ENCODE measurements around the gene BUD13.

Gene BUD13

DNA sequence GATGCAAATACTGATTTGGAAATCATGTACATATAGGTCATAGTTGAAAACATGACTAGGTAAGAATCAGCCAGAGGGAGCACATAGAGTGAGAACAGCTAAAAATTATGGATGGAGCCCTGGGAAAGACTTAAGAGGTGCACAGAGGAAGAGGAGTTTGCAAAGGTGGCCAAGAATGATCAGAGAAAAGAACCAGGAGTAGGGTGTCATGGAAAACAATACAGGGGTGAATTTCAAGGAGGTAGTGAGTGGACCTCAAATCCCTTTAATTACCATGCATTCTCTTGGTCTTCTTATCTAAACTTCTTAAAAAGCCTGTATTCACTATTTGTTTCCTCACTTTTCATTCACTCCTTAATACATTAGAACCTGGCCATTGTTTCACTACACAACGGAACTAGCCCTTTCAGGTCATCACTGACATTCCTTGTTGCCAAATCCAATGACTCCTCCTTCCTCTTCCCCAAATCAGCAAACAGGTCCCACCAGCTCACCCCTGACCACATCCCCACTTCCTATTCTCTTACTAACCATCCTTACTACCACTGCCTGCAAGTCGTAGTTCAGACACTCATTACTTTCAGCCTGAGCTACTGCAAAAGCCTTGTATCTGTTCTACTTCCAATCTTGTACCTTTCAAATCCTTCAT lies 22.6 kb downstream of the BUD13 start:
- DNase-seq (ENCODE audit: low read depth) = no peak

DNA sequence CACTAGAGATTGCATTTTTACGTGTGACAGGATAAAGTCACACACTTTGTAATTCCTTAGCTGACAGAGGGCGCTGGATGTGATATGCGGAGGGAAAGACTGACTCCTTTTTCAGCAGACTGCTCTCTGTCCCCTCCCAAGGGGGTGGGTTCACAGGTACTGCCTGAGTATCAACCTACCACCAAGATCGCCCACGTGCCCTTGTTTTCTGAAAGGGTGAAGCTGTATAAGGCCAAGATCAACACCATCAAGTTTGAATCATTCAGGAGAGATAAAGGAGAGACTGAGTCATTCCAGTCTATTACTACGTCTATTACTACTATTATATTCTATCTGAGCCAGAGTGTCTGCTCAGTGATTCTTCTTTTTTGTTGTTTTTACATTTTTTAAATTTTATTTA lies 30.7 kb downstream of the BUD13 start:
- no peak for DNase-seq (ENCODE audit: low read depth)

DNA sequence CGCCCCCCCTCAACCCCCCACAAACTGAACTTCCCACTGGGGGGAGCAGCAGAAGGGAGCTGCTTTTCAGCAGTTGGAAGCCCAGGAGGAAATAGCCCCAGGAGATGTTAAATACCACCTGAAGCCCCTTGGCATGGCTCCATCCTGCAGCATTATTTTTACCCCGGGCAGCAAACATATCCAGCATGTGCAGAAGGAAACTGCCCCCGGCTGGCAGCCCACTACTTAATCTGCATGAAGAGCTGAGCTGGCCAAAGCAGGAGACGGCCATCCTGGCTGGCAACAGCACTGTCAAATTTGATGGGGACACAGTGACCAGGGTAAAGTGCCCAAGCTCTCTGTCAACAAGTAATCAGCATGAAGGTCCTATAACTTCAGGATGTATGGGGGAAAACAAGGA lies 32.0 kb downstream of the BUD13 start:
- DNase-seq (ENCODE audit: low read depth) = no peak

DNA sequence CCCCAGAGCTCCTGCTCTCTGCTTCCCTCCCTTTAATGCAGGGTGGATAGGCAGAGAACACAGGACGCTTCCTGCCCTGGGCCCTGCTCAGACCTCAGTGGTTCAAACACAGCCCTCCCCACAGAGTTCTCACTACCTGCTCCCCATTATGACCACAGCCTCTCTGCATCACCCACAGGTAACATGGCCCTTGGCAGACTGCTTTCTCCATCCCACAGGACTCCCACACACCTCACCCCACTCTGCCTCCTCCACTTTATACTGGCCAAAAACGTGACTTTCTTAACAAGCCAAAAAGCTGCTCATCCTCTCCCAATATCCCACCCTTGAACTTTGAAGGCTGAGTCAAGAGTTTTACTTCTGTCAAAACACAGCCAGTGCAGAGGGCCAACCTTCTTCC lies 33.8 kb downstream of the BUD13 start:
- no peak for DNase-seq (ENCODE audit: low read depth)

DNA sequence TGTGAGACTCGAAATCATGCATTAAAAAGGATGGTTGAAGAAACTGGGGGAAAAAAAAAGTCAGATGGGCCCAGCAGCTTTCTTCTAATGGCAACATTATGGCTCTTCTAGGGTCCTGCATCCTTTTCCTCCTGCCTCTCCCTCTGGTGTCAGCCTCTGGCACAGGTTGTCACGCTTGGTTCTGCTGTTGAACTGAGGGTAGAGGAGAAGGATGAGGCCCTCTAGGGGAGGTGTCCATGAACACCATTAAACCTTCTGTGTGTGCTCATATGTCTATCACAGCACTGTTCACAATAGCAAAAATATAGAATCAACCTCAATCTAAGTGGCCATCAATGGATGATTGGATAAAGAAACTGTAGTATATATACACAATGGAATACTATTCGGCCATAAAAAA lies 36.0 kb downstream of the BUD13 start:
- DNase-seq (ENCODE audit: low read depth) = no peak

DNA sequence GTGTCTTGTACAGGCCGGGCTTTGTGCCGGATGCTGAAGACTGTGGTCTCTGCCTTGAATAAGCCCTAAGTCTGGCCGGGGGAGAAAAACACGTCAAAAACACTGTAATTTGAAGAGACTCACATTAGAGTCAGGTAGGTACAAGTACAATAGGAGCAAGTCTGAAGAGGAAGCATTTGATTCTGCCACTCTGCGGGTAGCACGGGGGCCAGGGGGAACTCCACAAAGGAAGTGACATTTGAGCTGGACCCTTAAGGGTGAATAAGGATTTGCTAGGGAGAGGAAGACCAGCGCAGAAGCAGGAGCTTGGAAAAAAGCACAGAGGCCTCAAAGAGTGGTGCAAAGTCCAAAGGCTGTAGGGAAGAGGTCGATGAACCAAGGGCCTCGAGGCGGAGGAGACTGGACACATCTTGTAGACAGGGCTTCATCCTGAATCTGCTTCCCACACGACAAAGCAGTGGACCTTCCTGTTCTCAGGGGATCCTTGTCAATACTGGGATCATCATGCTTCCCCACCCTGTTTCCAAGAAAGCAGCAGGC lies 38.7 kb downstream of the BUD13 start:
- DNase-seq (ENCODE audit: low read depth) = no peak

DNA sequence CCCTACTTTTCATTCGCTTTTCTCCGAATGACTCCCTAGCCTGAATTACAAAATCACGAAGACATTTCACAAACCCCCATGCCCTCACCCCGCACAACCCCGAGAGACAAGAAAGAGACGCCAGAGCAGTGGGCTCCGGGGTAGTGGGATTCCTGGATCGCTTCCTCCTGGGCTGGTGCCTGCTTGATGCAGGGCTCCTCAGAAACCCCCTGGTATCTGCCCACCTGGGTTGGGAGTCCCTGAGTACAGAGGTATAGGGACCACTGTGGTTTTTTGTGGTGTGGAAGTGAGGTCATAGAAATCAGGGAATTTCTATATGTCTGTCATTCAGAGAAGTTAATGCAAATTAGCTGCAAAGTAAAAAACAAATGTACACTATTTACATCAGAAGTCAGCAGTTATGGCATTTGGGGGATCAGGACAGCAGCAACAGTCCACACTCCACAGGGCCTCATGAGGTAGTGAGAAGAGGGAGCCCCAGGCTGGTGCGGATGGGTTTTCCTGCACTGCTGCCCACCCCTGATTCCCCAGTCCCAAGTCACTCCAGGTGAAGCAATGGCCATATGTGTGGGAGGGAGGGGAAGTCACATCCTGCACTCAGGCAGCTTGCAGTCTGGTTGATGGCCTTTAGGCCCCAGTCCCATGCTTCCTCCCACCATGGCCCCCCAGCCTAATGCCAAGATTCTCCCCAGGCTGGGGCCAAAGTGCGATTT lies 39.6 kb downstream of the BUD13 start:
- DNase-seq (ENCODE audit: low read depth) = no peak

DNA sequence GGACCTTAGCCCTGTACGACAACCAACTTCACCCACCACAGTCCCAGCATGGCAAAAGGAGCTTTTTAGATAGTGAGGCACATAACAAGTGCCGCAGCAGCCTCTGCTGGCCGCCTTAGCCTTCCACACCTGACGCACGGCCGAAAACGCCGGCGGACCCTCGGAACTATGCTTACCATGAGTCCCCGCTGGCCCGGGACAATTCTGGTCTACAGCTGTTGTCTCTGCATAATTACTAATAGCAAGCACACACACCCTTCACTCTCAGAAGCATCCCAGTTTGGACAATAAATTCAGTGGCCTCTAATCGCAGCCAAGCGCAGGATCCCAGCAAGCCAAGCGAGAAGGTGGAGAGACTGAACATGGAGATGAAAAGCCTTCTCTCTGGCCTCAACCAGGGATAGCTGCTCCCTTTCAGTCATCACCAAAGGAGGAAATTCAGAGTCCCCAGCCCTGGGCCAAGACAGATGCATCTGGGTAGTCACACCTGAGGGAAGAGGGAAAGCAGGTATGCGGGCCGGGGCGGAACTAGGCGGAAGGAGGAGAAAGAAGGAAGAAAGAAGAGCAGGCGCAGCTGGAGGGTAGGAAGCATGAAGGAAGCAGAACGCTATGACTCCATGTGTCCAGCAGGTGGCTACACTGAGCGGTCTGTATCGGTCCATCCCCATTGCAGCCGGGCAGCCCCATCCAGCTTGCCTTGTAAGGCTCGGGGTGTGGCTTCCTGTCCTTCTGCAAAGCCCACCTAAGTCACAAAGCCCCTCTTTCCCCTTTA lies 40.3 kb downstream of the BUD13 start:
- DNase-seq (ENCODE audit: low read depth) = peak; percentile 30

DNA sequence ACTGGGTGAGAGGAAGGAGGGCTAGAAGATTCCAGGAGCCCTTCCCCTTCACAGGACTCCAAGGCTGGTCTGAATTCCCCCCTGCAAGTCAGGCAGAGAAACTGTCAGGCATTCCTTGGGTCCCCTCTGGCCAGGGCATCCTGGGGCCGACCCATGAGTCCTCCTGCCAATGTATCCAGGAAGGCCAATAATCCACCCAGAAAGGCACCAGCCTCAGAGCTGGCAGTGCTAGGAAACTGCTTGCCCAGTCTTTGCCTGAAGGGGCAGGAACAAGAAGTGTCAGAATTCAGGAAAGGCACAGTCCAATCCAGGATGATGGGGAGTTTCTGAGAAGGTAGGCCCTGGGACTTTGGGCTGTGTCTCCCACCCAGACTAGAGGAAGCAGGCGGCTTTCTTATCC lies 41.0 kb downstream of the BUD13 start:
- DNase-seq (ENCODE audit: low read depth) = no peak

DNA sequence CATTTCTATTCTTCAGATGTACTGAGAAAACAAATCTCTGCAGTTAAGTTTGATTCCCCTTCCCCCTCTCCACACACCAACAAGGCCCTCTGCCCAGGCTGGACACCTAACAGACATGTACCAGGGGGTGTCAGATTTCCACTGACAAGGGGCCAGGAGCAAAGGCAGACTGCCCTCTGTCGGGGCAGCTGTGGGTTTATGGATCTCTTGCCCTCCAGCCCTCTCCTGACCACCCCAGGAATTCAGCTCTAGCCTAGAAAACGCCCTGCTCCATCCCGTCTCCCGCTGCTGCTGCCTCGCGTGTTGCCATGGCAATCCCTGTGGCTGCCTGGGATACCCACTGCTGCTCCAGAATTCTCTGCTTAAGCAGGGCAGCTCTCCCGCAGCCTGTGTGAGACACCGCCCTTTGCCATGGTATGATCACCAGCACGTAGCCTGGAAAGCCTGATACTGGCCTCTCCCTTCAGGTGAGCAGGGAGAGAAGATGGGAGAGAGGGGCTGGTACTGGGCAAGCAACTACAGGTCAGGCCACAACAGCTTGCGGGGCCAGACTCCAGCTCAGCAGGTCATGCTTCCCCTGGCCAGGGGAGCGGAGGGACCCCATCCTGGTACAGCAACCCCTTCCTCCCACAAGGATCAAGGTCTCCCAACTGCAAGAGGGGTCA lies 41.6 kb downstream of the BUD13 start:
- DNase-seq (ENCODE audit: low read depth) = no peak

DNA sequence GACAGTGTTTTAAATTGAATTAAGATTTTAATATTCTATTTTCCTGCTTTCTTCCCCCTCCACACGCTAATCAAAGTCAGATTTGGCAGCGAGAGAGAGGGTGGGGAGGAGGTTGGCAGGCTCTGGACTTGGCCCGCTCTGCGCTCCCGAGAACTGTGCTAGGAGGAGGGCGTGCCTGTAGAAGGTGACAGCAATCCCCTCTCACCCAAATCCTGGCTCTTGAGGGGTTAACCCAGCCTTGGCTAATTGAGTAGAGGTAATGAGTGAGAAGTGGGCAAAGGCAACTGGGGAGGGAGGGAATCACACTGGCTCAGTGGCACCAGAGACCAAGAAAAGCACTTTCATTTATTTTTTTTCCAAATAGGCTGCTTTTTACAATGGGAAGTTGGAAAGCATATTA lies 42.2 kb downstream of the BUD13 start:
- no peak for DNase-seq (ENCODE audit: low read depth)

DNA sequence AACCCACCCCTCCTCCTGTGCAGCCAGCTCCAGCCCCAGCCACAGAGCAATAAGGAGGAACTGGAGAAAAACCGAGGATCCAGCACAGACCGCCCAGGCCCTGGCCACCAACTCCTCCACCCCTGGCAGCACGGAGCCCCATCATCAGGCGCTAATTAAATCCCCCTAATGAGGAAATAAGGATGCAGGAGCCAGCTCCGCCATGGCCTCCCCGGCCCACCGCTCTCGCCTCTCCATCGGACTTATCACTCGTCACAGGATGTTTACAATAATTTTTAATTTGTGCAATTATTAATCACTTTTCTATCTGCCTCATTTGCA lies 42.6 kb downstream of the BUD13 start:
- DNase-seq (ENCODE audit: low read depth) = no peak

DNA sequence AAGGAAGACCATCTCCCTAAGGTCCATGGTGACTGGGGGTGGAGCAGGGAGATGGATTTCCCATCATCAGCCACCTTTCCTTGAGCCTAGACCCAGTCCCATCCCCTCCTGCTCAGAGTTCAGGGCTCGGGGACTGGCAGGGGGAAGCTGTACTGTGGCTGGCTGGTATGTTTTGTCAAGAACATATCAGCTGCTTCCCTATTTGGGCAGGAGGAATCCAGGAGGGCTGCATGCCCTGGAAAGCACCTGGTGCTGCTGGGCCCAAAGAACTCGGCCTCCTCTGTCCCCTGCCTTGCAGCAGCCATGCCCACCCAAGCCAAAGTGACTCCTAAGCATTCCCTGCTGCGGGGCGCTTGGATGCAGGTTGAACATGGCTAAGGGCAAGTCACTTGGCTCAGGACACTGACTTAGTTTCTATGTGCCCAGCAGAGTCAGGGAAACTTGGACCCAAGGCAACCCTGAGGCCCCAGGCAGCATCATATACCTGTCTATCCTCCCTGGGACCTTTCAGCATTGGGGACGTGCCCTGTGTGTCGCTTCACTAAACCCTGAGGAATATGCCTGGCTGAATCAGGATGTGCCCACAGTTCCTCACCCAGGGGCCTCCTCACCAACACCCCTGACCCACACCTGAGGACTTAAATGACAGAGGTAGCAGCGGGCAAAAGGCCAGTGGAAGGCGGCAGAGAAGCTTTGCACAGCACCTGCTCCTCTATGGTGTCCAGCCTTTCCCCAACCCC lies 43.1 kb downstream of the BUD13 start:
- no peak for DNase-seq (ENCODE audit: low read depth)

DNA sequence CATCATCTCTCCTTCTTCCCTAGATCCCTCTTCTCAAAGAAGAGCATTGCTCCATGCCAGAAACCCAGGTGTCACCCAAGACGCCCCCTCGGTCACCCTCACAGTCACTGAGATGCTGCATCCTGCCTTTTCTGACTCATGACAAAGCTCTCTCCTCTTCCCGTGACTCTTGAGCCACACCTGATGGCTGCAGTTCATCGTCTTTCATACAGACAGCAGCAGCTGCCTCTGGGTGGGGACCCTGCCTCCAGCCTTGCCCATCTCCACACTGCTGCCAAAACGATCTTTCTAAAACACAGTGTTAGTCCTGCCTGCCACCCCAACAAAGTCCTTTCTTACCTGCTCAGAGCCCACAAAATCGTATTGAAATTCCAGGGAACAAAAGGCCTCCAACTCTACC lies 44.8 kb downstream of the BUD13 start:
- DNase-seq (ENCODE audit: low read depth) = no peak

DNA sequence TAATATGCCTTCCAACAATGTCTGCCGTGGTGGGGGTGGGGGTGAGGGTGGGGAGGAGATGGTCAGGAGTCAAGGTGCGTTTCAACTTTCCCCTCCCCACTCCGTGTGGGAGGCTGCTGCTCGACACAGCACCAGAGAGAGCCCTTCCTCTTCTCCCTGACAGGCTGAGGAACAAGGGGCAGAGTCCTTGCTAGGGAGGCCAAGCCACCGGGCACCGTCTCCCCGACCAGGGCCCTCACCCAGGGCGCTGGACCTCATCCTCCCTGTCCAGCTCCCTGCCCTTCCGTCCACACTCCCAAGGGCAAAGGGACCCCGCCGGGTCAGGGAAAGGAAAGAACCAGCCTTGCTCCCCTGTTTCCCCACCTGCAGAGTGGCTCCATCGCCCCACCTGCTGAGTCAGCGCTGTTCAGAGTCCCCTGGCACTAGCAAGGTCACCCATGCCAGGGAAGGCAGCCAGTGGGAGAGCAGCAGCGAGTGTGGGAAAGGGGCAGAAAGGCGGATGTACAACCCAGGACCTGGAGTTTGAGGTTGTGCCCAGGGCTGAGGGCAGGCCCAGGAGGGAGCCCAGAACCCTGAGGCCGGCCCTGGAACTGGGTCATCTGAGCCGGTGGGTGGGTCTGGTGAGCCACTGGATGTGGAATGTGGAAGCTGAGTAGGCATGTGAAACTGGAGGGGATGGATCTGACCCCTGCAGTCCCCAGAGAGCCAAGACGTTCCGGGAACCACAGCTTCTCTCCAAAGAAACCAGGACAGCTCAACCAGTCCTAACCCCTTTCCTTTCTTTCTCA lies 47.2 kb downstream of the BUD13 start:
- no peak for DNase-seq (ENCODE audit: low read depth)

DNA sequence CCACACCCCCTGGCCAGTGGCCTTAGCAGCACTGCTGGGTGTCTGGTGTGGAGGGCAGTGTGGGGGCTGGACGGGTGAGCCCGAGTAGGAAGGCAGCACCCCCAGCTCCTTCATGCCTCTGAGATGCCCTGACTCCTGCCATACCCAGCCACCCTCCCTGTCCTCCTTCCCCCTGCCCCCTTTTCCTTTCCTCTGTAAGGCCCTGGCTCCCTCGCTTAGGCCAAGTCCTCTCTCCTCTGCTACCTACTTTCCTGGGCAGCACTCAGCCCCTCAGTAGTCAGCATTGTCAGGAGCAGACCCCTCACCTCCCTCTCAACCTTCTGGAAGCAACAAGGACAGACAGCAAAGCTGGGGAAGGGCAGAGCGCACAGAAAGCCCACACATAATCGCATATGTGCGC lies 48.0 kb downstream of the BUD13 start:
- DNase-seq (ENCODE audit: low read depth) = no peak

DNA sequence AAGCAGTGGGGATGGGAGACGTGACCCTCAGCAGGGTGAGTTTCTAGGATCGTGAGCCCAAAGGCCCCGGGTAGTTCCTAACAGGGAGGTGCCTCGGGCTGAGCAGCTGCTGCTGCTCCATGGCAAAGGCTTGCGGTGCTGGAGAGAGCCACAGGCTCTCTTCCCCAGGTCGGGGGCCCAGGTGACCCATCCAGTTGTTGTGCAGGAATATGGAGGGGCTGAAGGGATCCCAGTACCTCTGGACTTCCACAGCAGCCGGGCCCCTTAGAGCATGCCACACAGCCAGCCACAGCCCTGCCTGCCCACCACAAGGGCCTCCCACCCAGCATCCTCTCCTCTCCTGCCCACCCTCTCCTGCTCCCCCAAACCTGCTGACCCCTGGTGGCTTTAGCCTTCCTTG lies 49.3 kb downstream of the BUD13 start:
- DNase-seq (ENCODE audit: low read depth) = no peak

DNA sequence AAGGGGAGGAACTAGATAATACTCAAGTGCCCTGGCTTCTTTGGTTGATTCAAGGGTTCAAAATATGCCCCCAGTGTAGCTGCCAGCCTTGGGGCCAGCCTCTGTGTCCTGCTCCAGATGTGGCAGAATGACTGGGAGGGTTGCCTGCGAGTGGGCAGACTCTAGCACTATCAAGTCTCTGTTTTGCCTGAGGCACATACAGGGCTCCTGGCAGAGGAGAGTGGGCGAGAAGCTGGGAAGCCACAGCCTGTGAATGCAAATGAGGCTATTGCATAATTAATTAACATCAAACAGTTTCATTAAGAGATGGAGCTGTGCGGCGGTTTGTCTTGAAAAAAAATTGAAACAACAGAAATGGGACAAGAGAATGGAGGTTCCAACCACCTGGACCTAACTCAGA lies 50.8 kb downstream of the BUD13 start:
- DNase-seq (ENCODE audit: low read depth) = no peak

DNA sequence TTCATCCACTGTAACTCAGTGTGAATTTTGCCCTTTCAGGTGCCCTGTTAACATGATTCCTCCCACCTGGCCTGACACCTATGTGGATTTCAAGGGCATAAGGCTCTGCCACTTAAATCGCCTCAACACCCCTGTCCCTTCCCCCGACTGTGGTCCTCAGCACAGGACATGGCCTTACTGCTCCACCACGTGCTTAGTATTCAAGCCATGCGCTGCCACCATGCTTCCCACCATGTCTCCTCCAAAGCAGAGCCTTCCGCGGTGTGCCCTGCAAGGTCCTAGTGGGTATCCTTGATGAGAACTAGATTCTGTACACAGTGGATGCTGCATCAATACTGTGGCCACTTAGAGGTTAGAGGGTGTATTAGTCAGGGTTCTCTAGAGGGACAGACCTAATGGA lies 51.9 kb downstream of the BUD13 start:
- no peak for DNase-seq (ENCODE audit: low read depth)

DNA sequence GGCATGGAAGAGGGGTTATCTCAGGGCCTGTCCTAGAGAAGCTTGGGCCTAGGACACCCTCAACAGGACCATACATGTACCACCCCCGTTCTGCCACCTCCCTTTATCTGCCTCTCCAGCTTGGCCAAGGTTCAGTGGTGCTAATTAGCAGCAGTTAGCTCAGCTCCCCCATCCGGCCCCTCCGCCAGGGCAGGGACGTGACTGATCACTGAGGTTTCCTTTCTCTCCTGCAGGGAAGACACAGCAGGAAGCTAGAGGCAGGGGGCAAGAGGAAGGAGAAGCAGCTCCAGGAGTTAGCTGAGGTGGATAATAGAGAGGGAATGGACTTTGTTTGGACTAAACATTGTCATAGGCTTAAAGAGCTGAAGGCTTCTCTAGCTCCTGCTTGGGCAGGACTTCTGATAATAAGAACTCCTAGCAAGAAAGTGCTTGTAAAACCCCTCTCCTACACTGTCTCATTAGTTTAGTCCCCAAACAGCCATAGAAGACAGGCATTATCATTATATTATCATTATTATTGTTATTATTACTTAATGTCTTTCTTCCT lies 53.8 kb downstream of the BUD13 start:
- no peak for DNase-seq (ENCODE audit: low read depth)

DNA sequence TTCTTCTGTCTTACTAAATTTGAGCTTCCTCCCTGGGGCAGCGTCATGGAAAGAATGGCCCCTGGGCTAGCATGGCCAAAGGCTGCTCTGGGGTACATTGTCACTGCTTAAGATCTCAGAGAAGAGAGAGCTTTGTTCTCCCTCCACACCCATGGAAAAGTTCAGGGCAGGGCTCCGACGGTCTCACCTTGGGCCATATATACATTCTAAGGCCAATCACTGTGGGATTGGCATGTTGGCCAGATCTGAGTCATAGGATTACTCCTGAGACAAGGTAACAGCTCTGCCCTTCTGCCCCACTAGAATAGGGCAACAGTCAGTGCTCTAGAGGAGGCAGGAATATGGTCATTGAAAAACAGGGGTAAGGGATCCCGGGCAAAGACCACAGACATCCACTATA lies 56.2 kb downstream of the BUD13 start:
- DNase-seq (ENCODE audit: low read depth) = no peak

Measured in stimulated activated CD8-positive, alpha-beta memory T cell treated with anti-CD3 and anti-CD28 coated beads, Interleukin-7, amount 100 ng/mL, for 24 hours (primary cell).